ENCODE results near the gene PHETA1. TPM values are rescaled to one million over a fixed set of nuclear protein-coding genes. Genes with fewer than 3 reads are reported as not detected.

The PHETA1 gene
- total RNA-seq, 1 donor from 2014 or later, result 34.8 TPM

GRCh38 chr12:111409780-111410430 lies 41.0 kb upstream of the PHETA1 start:
- no peaks in the 10 kb centered on the region for H3K36me3 Mint-ChIP-seq (ENCODE audit: low read depth)
- TF ChIP-seq, protein P1, sequence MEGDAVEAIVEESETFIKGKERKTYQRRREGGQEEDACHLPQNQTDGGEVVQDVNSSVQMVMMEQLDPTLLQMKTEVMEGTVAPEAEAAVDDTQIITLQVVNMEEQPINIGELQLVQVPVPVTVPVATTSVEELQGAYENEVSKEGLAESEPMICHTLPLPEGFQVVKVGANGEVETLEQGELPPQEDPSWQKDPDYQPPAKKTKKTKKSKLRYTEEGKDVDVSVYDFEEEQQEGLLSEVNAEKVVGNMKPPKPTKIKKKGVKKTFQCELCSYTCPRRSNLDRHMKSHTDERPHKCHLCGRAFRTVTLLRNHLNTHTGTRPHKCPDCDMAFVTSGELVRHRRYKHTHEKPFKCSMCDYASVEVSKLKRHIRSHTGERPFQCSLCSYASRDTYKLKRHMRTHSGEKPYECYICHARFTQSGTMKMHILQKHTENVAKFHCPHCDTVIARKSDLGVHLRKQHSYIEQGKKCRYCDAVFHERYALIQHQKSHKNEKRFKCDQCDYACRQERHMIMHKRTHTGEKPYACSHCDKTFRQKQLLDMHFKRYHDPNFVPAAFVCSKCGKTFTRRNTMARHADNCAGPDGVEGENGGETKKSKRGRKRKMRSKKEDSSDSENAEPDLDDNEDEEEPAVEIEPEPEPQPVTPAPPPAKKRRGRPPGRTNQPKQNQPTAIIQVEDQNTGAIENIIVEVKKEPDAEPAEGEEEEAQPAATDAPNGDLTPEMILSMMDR (conservative IDR thresholded peaks at IDR 0.05), result no peak
- H3K4me1 Mint-ChIP-seq, result peaks cover 50% of the 10 kb centered on the region
- peak; percentile 23 for DNase-seq (ENCODE audit: low read depth, low spot score)
- H3K27ac Mint-ChIP-seq (ENCODE audit: unreplicated experiment), result peak overlapping the region; percentile 84
- no peaks in the 10 kb centered on the region for H3K9me3 Mint-ChIP-seq
- H3K4me3 Mint-ChIP-seq, result peak overlapping the region; percentile 69
- no peaks in the 10 kb centered on the region for H3K27me3 Mint-ChIP-seq (ENCODE audit: low read depth)

- peak overlapping the region; percentile 71 for H3K4me3 Mint-ChIP-seq
- TF ChIP-seq, protein P1 (conservative IDR thresholded peaks at IDR 0.05), result no peak
- H3K4me1 Mint-ChIP-seq, result peaks cover 55% of the 10 kb centered on the region
- no peak for DNase-seq (ENCODE audit: low read depth, low spot score)
- no peaks in the 10 kb centered on the region for H3K9me3 Mint-ChIP-seq
- no peak overlapping the region for H3K27ac Mint-ChIP-seq (ENCODE audit: unreplicated experiment)
- H3K36me3 Mint-ChIP-seq (ENCODE audit: low read depth), result no peaks in the 10 kb centered on the region
- peaks cover 3% of the 10 kb centered on the region for H3K27me3 Mint-ChIP-seq (ENCODE audit: low read depth)
Measured at GRCh38 chr12:111409403-111409779, 40.5 kb upstream of the PHETA1 start.

DNA sequence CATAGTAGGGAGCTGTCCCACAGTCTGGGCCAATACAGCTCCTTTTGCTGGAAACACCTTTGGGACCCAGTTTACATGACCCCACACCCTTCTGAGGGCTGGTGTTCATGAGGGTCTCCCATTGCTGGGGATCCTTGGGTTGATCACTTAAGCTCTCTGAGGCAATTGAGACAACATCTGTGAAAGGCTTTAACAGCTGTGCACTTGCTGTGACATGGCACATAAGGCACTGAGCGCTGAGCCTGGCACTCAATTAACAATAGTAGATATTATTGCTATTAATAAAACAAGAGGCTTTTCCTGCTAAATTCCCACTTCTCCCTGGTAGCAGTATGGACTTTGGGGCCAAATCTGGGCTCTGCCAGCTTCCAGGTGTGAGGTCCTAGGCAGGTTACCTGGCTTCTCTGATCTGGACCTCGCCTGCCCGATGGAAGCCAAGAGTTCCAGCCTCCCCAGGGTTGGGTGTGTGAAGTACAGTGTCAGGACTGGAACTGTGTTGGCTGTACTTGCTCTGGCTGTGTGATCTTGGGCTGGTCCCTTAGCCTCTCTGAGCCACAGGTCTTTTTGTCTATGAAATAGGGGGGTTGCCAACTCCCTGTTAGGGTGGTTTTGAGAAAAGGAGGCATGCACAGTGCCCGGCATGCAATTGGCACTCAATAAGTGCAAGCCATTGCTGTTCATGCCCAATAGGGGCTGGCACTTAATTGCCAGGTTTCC lies 39.9 kb upstream of the PHETA1 start:
- no peak for DNase-seq (ENCODE audit: low read depth, low spot score)
- H3K9me3 Mint-ChIP-seq, result no peaks in the 10 kb centered on the region
- TF ChIP-seq, protein P1 (conservative IDR thresholded peaks at IDR 0.05), result no peak
- H3K4me1 Mint-ChIP-seq, result peaks cover 59% of the 10 kb centered on the region
- H3K27me3 Mint-ChIP-seq (ENCODE audit: low read depth), result peaks cover 9% of the 10 kb centered on the region
- no peak overlapping the region for H3K27ac Mint-ChIP-seq (ENCODE audit: unreplicated experiment)
- peak overlapping the region; percentile 71 for H3K4me3 Mint-ChIP-seq
- no peaks in the 10 kb centered on the region for H3K36me3 Mint-ChIP-seq (ENCODE audit: low read depth)

GRCh38 chr12:111408116-111408440 lies 39.2 kb upstream of the PHETA1 start:
- H3K27ac Mint-ChIP-seq (ENCODE audit: unreplicated experiment), result no peak overlapping the region
- peaks cover 10% of the 10 kb centered on the region for H3K27me3 Mint-ChIP-seq (ENCODE audit: low read depth)
- H3K4me3 Mint-ChIP-seq, result peak overlapping the region; percentile 90
- peaks cover 55% of the 10 kb centered on the region for H3K4me1 Mint-ChIP-seq
- TF ChIP-seq, protein P1 (conservative IDR thresholded peaks at IDR 0.05), result no peak
- H3K9me3 Mint-ChIP-seq, result no peaks in the 10 kb centered on the region
- no peaks in the 10 kb centered on the region for H3K36me3 Mint-ChIP-seq (ENCODE audit: low read depth)
- no peak for DNase-seq (ENCODE audit: low read depth, low spot score)

GRCh38 chr12:111407377-111408115 lies 38.7 kb upstream of the PHETA1 start:
- no peak overlapping the region for H3K27ac Mint-ChIP-seq (ENCODE audit: unreplicated experiment)
- TF ChIP-seq, protein P1 (conservative IDR thresholded peaks at IDR 0.05), result no peak

More at GRCh38 chr12:111407377-111408115, 38.7 kb upstream of the PHETA1 start:
- Mint-ChIP-seq H3K4me3 (peak overlapping the region; percentile 90), H3K27me3 (ENCODE audit: low read depth) (peaks cover 13% of the 10 kb centered on the region), H3K4me1 (peaks cover 54% of the 10 kb centered on the region), H3K9me3 (no peaks in the 10 kb centered on the region), H3K36me3 (ENCODE audit: low read depth) (no peaks in the 10 kb centered on the region)
- peak; percentile 13 for DNase-seq (ENCODE audit: low read depth, low spot score)
